GM18517 (cell line): ENCODE measurements around the gene HSPB6.
"Not testable (repeated sequence)": the region's sequence is repeated elsewhere in the genome, so short reads cannot be mapped to it uniquely, and the experiment has no call there.

Experiments used
- ATAC-seq: cut with Tn5 transposase; IDR thresholded peaks from one replicate; pipeline ENCODE4 v1.9.1; 2021; ENCODE audit warnings: mild to moderate bottlenecking, moderate library complexity; ENCODE audit not compliant: unreplicated experiment

HSPB6 gene

GRCh38 chr19:35732540-35733179, 24.2 kb downstream of the HSPB6 start:
- no peak for ATAC-seq

GRCh38 chr19:35731779-35732405, 24.9 kb downstream of the HSPB6 start:
- no peak for ATAC-seq

- no peak for ATAC-seq
Observed at GRCh38 chr19:35731353-35731752, 25.5 kb downstream of the HSPB6 start.

GRCh38 chr19:35730326-35730725, 26.5 kb downstream of the HSPB6 start:
- no peak for ATAC-seq

- ATAC-seq: no peak
Observed at GRCh38 chr19:35729763-35730162, 27.1 kb downstream of the HSPB6 start.

GRCh38 chr19:35729021-35729420, 27.8 kb downstream of the HSPB6 start:
- ATAC-seq: no peak

- ATAC-seq: no peak
Observed at GRCh38 chr19:35727956-35728706, 28.7 kb downstream of the HSPB6 start.

GRCh38 chr19:35727053-35727955, 29.5 kb downstream of the HSPB6 start:
- ATAC-seq: no peak

- no peak for ATAC-seq
Observed at GRCh38 chr19:35725216-35725861, 31.5 kb downstream of the HSPB6 start.

- ATAC-seq: no peak
Observed at GRCh38 chr19:35724560-35724959, 32.3 kb downstream of the HSPB6 start.

GRCh38 chr19:35724132-35724531, 32.7 kb downstream of the HSPB6 start:
- ATAC-seq: not testable (repeated sequence)

GRCh38 chr19:35723671-35724070, 33.2 kb downstream of the HSPB6 start:
- no peak for ATAC-seq

GRCh38 chr19:35722897-35723296, 33.9 kb downstream of the HSPB6 start:
- no peak for ATAC-seq

GRCh38 chr19:35722461-35722860, 34.4 kb downstream of the HSPB6 start:
- no peak for ATAC-seq

GRCh38 chr19:35721374-35721773, 35.5 kb downstream of the HSPB6 start:
- ATAC-seq: no peak

GRCh38 chr19:35720648-35721047, 36.2 kb downstream of the HSPB6 start:
- ATAC-seq: no peak

GRCh38 chr19:35720163-35720524, 36.7 kb downstream of the HSPB6 start:
- no peak for ATAC-seq

GRCh38 chr19:35719402-35720162, 37.2 kb downstream of the HSPB6 start:
- ATAC-seq: no peak

GRCh38 chr19:35718345-35719041, 38.3 kb downstream of the HSPB6 start:
- ATAC-seq: no peak
